ENCODE results near the gene LZTR1.

The LZTR1 gene

DNA sequence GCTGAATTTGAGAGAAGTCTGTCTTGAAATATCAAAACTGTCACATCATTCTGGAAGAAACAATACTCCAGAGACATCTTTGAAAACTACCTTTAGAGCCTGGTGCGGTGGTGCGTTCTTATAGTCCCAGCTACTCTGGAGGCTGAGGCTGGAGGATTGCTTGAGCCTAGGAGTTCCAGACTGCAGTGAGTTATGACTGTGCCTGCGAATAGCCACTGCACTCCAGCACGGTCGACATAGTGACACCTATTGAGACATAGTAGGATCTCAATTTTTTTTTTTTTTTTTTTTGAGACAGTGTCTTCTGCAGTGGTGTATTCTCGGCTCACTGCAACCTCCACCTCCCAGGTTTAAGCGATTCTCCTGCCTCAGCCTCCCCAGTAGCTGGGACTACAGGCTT lies 26.5 kb upstream of the LZTR1 start:
- Histone ChIP-seq H3K4ac (ENCODE audit: low read depth in 1 of 2, low read length in 2 of 2) (no peak overlapping the region), H3K9me3 (ENCODE audit: control insufficient read depth, low read length) (no peaks in the 10 kb centered on the region), H3K79me1 (replicated peaks; ENCODE audit: low read length, poor library complexity, severe bottlenecking) (peaks cover 26% of the 10 kb centered on the region), H4K91ac (ENCODE audit: low read length) (no peak overlapping the region), H3K36me3 (ENCODE audit: control insufficient read depth in 1 of 2, insufficient read depth in 2 of 2, low read depth in 1 of 2, low read length in 2 of 2) (peaks cover 30 to 37% of the 10 kb centered on the region in 2 experiments), H4K8ac (ENCODE audit: low read length) (no peak overlapping the region), H3K18ac (ENCODE audit: low read depth in 1 of 2, low read length in 2 of 2) (no peak overlapping the region), H2AK5ac (ENCODE audit: low read length, severe bottlenecking) (no peak overlapping the region), H2BK120ac (ENCODE audit: low read depth, low read length) (no peak overlapping the region), H3K4me3 (ENCODE audit: insufficient read depth in 1 of 2, low read depth in 1 of 2, low read length in 2 of 2) (no peak overlapping the region), H3K14ac (ENCODE audit: low read length in 2 of 2) (no peak overlapping the region), H3K23ac (ENCODE audit: low read length in 2 of 2) (no peak overlapping the region), H2BK5ac (ENCODE audit: low read depth, low read length, poor library complexity, severe bottlenecking) (no peak overlapping the region), H3K27me3 (ENCODE audit: control insufficient read depth in 1 of 2, insufficient read depth in 1 of 2, low read length in 2 of 2) (no peaks in the 10 kb centered on the region), H2BK15ac (ENCODE audit: low read depth, poor library complexity, severe bottlenecking) (no peak overlapping the region), H2AFZ (ENCODE audit: low read depth, low read length) (no peak overlapping the region), H3K4me1 (ENCODE audit: control insufficient read depth, insufficient read depth, low read depth, low read length) (peaks cover 30% of the 10 kb centered on the region), H2BK12ac (ENCODE audit: low read length in 2 of 2) (no peak overlapping the region), H3K9ac (ENCODE audit: low read length) (no peak overlapping the region), H3K27ac (ENCODE audit: low read length, poor library complexity, severe bottlenecking) (no peak overlapping the region), H3K4me2 (ENCODE audit: low read length, poor library complexity, severe bottlenecking) (no peak overlapping the region)
- DNase-seq, result peak; percentile 18
- 84% methylated on average over 6 of the region's 7 CpGs for WGBS

DNA sequence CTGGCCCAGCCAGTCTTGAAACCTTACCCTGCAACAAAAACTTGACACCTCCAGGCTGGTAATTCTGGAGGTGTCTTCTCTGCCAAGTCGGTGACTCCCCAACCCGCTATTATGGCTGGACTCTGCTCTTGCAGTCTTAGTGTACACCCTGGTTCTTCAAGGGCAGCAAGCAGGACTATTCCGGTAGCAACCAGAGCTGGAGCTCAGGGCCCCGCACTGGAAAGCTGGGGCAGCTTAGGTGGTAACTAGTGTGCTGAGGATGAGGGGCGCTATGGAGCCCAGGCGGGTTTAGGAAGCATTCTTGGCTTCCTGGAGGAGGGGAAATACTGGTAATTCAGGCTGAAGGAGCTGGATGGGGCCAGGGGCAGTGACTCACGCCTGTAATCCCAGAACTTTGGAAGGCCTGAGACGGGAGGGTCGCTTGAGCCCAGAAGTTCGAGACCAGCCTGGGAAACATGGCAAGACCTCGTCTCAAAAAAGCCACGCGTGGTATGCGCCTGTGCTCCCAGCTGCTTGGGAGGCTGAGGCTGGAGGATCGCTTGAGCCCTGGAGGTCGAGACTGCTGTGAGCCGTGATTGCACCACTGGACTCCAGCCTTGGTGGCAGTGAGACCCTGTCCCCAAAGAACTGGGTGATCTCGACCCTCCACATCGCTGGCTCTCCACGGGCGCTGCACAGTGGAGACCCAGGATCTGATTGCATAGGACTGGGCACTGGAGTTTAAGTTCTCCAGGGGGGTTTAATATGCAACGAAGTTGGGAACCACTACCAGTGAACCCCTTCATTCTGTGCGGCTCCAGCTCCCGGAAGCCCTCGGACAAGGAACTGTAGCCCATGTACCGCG lies 25.6 kb upstream of the LZTR1 start:
- Histone ChIP-seq H3K4me1 (ENCODE audit: control insufficient read depth, insufficient read depth, low read depth, low read length) (peaks cover 29% of the 10 kb centered on the region), H3K9me3 (ENCODE audit: control insufficient read depth, low read length) (no peaks in the 10 kb centered on the region), H3K4me2 (ENCODE audit: low read length, poor library complexity, severe bottlenecking) (peak overlapping the region; percentile 69), H2BK5ac (ENCODE audit: low read depth, low read length, poor library complexity, severe bottlenecking) (no peak overlapping the region), H3K27ac (ENCODE audit: low read length, poor library complexity, severe bottlenecking) (no peak overlapping the region), H4K91ac (ENCODE audit: low read length) (peak overlapping the region; percentile 22), H3K9ac (ENCODE audit: low read length) (peak overlapping the region; percentile 87), H2AFZ (ENCODE audit: low read depth, low read length) (no peak overlapping the region), H3K27me3 (ENCODE audit: control insufficient read depth in 1 of 2, insufficient read depth in 1 of 2, low read length in 2 of 2) (no peaks in the 10 kb centered on the region), H4K8ac (ENCODE audit: low read length) (peak overlapping the region; percentile 96), H3K4me3 (ENCODE audit: insufficient read depth in 1 of 2, low read depth in 1 of 2, low read length in 2 of 2) (peak overlapping the region; percentile 57 to 92), H2BK15ac (ENCODE audit: low read depth, poor library complexity, severe bottlenecking) (no peak overlapping the region), H3K14ac (ENCODE audit: low read length in 2 of 2) (peak overlapping the region in 1 of 2 experiments; percentile 62), H3K79me1 (replicated peaks; ENCODE audit: low read length, poor library complexity, severe bottlenecking) (peaks cover 26% of the 10 kb centered on the region), H3K4ac (ENCODE audit: low read depth in 1 of 2, low read length in 2 of 2) (peak overlapping the region in 1 of 2 experiments; percentile 29), H2BK120ac (ENCODE audit: low read depth, low read length) (no peak overlapping the region), H3K23ac (ENCODE audit: low read length in 2 of 2) (peak overlapping the region in 1 of 2 experiments; percentile 61), H3K18ac (ENCODE audit: low read depth in 1 of 2, low read length in 2 of 2) (peak overlapping the region in 1 of 2 experiments; percentile 67), H3K36me3 (ENCODE audit: control insufficient read depth in 1 of 2, insufficient read depth in 2 of 2, low read depth in 1 of 2, low read length in 2 of 2) (peaks cover 27 to 30% of the 10 kb centered on the region in 2 experiments), H2AK5ac (ENCODE audit: low read length, severe bottlenecking) (no peak overlapping the region), H2BK12ac (ENCODE audit: low read length in 2 of 2) (no peak overlapping the region)
- DNase-seq, result peak; percentile 50
- WGBS, result 35% methylated on average over 24 of the region's 27 CpGs

DNA sequence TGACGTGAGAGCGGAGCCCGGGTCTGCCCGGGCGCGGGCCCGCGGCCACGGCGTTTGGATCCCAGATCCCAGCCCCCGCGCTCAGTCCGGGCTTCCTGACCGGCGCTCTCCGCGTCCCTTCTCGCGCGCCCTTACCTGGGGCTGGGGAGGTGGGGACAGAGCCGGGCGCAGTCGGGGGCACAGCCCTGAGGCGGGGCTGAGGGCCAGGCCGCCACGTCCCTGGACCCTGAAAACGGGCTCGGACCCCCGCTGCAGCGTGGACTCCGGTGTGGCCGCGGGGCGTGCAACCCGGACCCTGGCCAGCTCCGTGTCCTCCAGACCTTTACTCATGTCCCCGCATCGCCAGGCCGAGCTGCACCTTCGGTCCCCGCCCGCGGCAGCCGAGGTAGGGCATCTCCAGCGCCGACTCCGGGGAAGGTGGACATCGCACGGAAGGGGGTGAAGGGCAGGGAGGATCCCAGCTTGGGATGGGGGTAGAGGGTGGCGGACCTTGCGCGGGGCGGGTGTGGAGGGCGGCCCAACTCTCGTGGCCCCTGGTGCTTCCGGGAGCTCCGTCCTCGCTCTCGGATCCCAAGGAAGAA lies 24.9 kb upstream of the LZTR1 start:
- H2BK5ac ChIP-seq (ENCODE audit: low read depth, low read length, poor library complexity, severe bottlenecking), result no peak overlapping the region
- H3K36me3 ChIP-seq (ENCODE audit: control insufficient read depth in 1 of 2, insufficient read depth in 2 of 2, low read depth in 1 of 2, low read length in 2 of 2), result peaks cover 20 to 26% of the 10 kb centered on the region in 2 experiments
- no peak overlapping the region for H3K27ac ChIP-seq (ENCODE audit: low read length, poor library complexity, severe bottlenecking)
- no peak overlapping the region for H2AK5ac ChIP-seq (ENCODE audit: low read length, severe bottlenecking)
- peak overlapping the region in 1 of 2 experiments; percentile 94 for H2BK12ac ChIP-seq (ENCODE audit: low read length in 2 of 2)
- 3% methylated on average over 50 of the region's 59 CpGs for WGBS
- peak overlapping the region; percentile 64 for H2BK120ac ChIP-seq (ENCODE audit: low read depth, low read length)
- H3K9ac ChIP-seq (ENCODE audit: low read length), result peak overlapping the region; percentile 87
- peak overlapping the region; percentile 86 for H2BK15ac ChIP-seq (ENCODE audit: low read depth, poor library complexity, severe bottlenecking)
- H3K18ac ChIP-seq (ENCODE audit: low read depth in 1 of 2, low read length in 2 of 2), result peak overlapping the region; percentile 65 to 67
- peak overlapping the region in 1 of 2 experiments; percentile 6 for H3K23ac ChIP-seq (ENCODE audit: low read length in 2 of 2)
- peak overlapping the region; percentile 69 for H3K4me2 ChIP-seq (ENCODE audit: low read length, poor library complexity, severe bottlenecking)
- H3K27me3 ChIP-seq (ENCODE audit: control insufficient read depth in 1 of 2, insufficient read depth in 1 of 2, low read length in 2 of 2), result no peaks in the 10 kb centered on the region
- H3K79me1 ChIP-seq (replicated peaks; ENCODE audit: low read length, poor library complexity, severe bottlenecking), result peaks cover 24% of the 10 kb centered on the region
- peak overlapping the region in 1 of 2 experiments; percentile 29 for H3K4ac ChIP-seq (ENCODE audit: low read depth in 1 of 2, low read length in 2 of 2)
- DNase-seq, result peak; percentile 29
- H3K4me1 ChIP-seq (ENCODE audit: control insufficient read depth, insufficient read depth, low read depth, low read length), result peaks cover 27% of the 10 kb centered on the region
- H4K91ac ChIP-seq (ENCODE audit: low read length), result peak overlapping the region; percentile 20
- H3K9me3 ChIP-seq (ENCODE audit: control insufficient read depth, low read length), result no peaks in the 10 kb centered on the region
- H4K8ac ChIP-seq (ENCODE audit: low read length), result peak overlapping the region; percentile 96
- peak overlapping the region; percentile 57 to 92 for H3K4me3 ChIP-seq (ENCODE audit: insufficient read depth in 1 of 2, low read depth in 1 of 2, low read length in 2 of 2)
- peak overlapping the region in 1 of 2 experiments; percentile 99 for H3K14ac ChIP-seq (ENCODE audit: low read length in 2 of 2)
- peak overlapping the region; percentile 79 for H2AFZ ChIP-seq (ENCODE audit: low read depth, low read length)
